Loucy (cell line): ENCODE measurements around the gene DNM2.

Source experiments
- H2AFZ ChIP-seq: fragments of 200-600 bp; sonication (generic); 2 replicates; pipeline ENCODE4 v1.6.0; 2016; ENCODE audit warnings: antibody characterized with exemption, mild to moderate bottlenecking, low read length, moderate library complexity
- H3F3A ChIP-seq: fragments of 200-600 bp; 2 replicates; pipeline ENCODE4 v1.6.0; 2016; ENCODE audit warnings: antibody characterized with exemption, low read depth, mild to moderate bottlenecking
- H3K27me3 ChIP-seq: fragments of 200-600 bp; sonication (generic); 2 replicates; pipeline ENCODE4 v1.6.1; 2014; ENCODE audit warnings: low read length, mild to moderate bottlenecking; ENCODE audit not compliant: insufficient read depth, poor library complexity, severe bottlenecking
- H3K36me3 ChIP-seq: fragments of 200-600 bp; sonication (generic); 2 replicates; pipeline ENCODE4 v1.6.1; 2016; ENCODE audit warnings: low read length; ENCODE audit not compliant: insufficient read depth
- H3K4me1 ChIP-seq: fragments of 200-600 bp; sonication (generic); 2 replicates; pipeline ENCODE4 v1.5.1; 2014; ENCODE audit warnings: low read length, mild to moderate bottlenecking; ENCODE audit not compliant: insufficient read depth, poor library complexity, severe bottlenecking
- H3K4me2 ChIP-seq: fragments of 200-600 bp; sonication (generic); 2 replicates; pipeline ENCODE4 v1.6.0; 2014; ENCODE audit warnings: antibody characterized with exemption, low read length, low read depth, mild to moderate bottlenecking; ENCODE audit not compliant: poor library complexity, severe bottlenecking
- H3K4me3 ChIP-seq: fragments of 200-600 bp; sonication (generic); 2 replicates; pipeline ENCODE4 v1.5.1; 2014; ENCODE audit warnings: low read length, mild to moderate bottlenecking, mixed read lengths; ENCODE audit not compliant: poor library complexity, severe bottlenecking
- H3K79me2 ChIP-seq: fragments of 200-600 bp; sonication (generic); 2 replicates; pipeline ENCODE4 v1.6.1; 2014; ENCODE audit warnings: low read length; ENCODE audit not compliant: insufficient read depth
- H3K9ac ChIP-seq: fragments of 200-600 bp; sonication (generic); 2 replicates; pipeline ENCODE4 v1.6.0; 2014; ENCODE audit warnings: mild to moderate bottlenecking, low read depth, low read length, moderate library complexity; ENCODE audit not compliant: poor library complexity, severe bottlenecking
- H3K9me2 ChIP-seq: fragments of 200-600 bp; sonication (generic); replicated peaks from 2 replicates; pipeline ENCODE4 v1.6.1; 2016; ENCODE audit warnings: low read depth, low read length, mixed read lengths
- H3K9me3 ChIP-seq: fragments of 200-600 bp; sonication (generic); 2 replicates; pipeline ENCODE4 v1.6.1; 2014; ENCODE audit warnings: mild to moderate bottlenecking, antibody characterized with exemption, low read length, low read depth; ENCODE audit not compliant: insufficient read depth
- H4K20me1 ChIP-seq: fragments of 200-600 bp; sonication (generic); 2 replicates; pipeline ENCODE4 v1.6.0; 2014; ENCODE audit warnings: antibody characterized with exemption, low read length, mild to moderate bottlenecking; ENCODE audit not compliant: insufficient read depth, poor library complexity, severe bottlenecking
- EZH2phosphoT487 ChIP-seq: fragments of 200-600 bp; IDR thresholded peaks from 2 replicates; pipeline ENCODE4 v1.6.1; 2018; ENCODE audit warnings: antibody characterized with exemption, mild to moderate bottlenecking, moderate library complexity, borderline replicate concordance
- TF ChIP-seq, protein P1 (sequence below): fragments of 200-600 bp; sonication (generic); conservative IDR thresholded peaks from 2 replicates; pipeline ENCODE4 v1.5.1; 2014; ENCODE audit warnings: mild to moderate bottlenecking, antibody characterized with exemption, low read length

DNM2 gene

DNA sequence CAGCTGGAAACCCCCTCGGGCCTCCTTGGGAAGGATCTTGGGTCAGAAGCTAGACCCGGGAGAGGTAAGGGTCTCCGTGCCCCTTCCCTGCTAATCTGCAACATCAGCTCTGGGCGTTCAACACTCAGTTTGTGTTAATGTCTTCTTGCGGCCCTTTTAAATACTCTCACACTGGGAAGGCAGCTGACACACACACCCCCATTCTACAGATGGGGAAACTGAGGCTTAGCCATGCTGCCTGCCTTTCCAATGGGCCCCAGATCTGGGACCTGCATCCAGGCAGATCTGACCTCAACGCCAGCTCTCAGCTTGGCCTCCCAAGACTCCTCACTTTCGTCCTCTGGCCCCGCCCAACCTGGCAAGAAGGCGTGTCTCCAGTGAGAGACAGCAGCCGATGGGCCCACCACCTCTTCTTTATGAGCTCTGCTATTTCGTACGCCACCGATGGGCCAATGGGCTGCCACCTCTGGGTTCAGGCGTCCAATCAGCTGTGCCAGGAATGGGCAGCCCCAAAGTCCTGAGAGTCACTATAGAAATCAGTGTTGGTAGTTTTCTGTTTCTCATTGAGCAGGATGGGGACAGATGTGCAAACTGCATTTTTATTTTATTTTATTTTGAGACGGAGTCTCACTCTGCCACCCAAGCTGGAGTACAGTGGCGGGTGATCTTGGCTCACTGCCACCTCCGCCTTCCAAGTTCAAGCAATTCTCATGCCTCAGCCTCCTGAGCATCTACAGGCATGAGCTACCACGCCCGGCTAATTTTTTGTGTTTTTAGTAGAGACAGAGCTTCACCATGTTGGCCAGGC is 43.8 kb downstream of the DNM2 start:
- no peak overlapping the region for H2AFZ ChIP-seq
- H3K27me3 ChIP-seq: no peaks in the 10 kb centered on the region
- no peaks in the 10 kb centered on the region for H3K9me3 ChIP-seq
- peak overlapping the region; percentile 9 for H3K9ac ChIP-seq
- H3K4me3 ChIP-seq: no peak overlapping the region
- H3K4me2 ChIP-seq: no peak overlapping the region
- peaks cover 25% of the 10 kb centered on the region for H3K36me3 ChIP-seq
- peaks cover 67% of the 10 kb centered on the region for H3K79me2 ChIP-seq
- peaks cover 10% of the 10 kb centered on the region for H4K20me1 ChIP-seq
- peaks cover 33% of the 10 kb centered on the region for H3K4me1 ChIP-seq
- TF ChIP-seq, protein P1, sequence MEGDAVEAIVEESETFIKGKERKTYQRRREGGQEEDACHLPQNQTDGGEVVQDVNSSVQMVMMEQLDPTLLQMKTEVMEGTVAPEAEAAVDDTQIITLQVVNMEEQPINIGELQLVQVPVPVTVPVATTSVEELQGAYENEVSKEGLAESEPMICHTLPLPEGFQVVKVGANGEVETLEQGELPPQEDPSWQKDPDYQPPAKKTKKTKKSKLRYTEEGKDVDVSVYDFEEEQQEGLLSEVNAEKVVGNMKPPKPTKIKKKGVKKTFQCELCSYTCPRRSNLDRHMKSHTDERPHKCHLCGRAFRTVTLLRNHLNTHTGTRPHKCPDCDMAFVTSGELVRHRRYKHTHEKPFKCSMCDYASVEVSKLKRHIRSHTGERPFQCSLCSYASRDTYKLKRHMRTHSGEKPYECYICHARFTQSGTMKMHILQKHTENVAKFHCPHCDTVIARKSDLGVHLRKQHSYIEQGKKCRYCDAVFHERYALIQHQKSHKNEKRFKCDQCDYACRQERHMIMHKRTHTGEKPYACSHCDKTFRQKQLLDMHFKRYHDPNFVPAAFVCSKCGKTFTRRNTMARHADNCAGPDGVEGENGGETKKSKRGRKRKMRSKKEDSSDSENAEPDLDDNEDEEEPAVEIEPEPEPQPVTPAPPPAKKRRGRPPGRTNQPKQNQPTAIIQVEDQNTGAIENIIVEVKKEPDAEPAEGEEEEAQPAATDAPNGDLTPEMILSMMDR: no peak
- no peak for TF ChIP-seq EZH2phosphoT487
- no peaks in the 10 kb centered on the region for H3K9me2 ChIP-seq
- peaks cover 17% of the 10 kb centered on the region for H3F3A ChIP-seq

DNA sequence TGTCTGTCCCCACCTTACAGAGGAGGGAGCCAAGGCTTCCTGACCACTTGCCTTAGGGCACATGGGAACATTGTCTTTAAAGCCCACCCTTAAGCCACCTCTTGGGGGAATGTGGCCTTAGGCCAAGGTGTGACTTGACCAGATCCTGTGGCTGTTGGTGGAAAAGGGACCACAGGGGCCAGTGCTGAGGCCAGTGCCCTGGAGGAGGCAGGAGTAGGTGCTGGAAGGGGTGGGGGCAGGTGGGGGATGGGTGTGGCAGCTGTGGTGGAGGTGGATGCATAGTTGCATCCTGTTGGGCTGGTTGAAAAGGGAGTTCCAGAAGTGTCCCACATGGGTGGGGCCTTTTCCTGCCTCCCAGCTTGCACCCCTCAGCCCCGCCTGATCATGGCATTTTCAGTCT is 44.8 kb downstream of the DNM2 start:
- Histone ChIP-seq H3K4me1 (peaks cover 33% of the 10 kb centered on the region), H4K20me1 (peaks cover 10% of the 10 kb centered on the region), H3K9me2 (no peaks in the 10 kb centered on the region), H3K4me3 (no peak overlapping the region), H3K36me3 (peaks cover 25% of the 10 kb centered on the region), H3K27me3 (no peaks in the 10 kb centered on the region), H3K9ac (peak overlapping the region; percentile 16), H3K9me3 (no peaks in the 10 kb centered on the region), H3K79me2 (peaks cover 67% of the 10 kb centered on the region), H3K4me2 (no peak overlapping the region), H3F3A (peaks cover 17% of the 10 kb centered on the region), H2AFZ (no peak overlapping the region)
- no peak for TF ChIP-seq EZH2phosphoT487
- TF ChIP-seq, protein P1: no peak

DNA sequence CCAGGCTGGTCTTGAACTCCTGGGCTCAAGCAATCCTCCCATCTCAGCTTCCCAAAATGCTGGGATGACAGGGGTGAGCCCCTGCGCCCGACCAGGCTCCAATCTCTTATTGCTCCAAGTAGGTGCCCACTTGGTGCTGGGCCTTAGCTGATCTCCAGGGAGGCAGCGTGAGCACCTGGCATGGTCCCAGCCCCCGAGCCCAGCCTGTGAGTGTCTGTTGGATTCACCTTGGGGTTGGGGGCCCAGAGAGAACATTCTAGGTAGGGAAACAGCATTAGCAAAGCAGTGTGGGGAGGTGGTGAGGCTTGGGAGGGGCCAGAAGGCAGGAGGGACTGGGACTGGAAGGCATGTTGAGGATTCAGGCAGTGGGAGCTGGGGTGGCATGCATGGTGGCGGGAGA is 45.5 kb downstream of the DNM2 start:
- Histone ChIP-seq H3K27me3 (no peaks in the 10 kb centered on the region), H3K4me3 (no peak overlapping the region), H3K9me2 (no peaks in the 10 kb centered on the region), H4K20me1 (peaks cover 10% of the 10 kb centered on the region), H3K4me2 (no peak overlapping the region), H3F3A (peaks cover 17% of the 10 kb centered on the region), H3K4me1 (peaks cover 33% of the 10 kb centered on the region), H3K79me2 (peaks cover 65% of the 10 kb centered on the region), H2AFZ (no peak overlapping the region), H3K9ac (no peak overlapping the region), H3K36me3 (peaks cover 28% of the 10 kb centered on the region), H3K9me3 (no peaks in the 10 kb centered on the region)
- TF ChIP-seq, protein P1: no peak
- TF ChIP-seq EZH2phosphoT487: no peak
